ENCODE results near the gene SSBP1.
"Not testable (repeated sequence)": the region's sequence is repeated elsewhere in the genome, so short reads cannot be mapped to it uniquely, and the experiment has no call there.

The SSBP1 gene, protein sequence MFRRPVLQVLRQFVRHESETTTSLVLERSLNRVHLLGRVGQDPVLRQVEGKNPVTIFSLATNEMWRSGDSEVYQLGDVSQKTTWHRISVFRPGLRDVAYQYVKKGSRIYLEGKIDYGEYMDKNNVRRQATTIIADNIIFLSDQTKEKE

DNA sequence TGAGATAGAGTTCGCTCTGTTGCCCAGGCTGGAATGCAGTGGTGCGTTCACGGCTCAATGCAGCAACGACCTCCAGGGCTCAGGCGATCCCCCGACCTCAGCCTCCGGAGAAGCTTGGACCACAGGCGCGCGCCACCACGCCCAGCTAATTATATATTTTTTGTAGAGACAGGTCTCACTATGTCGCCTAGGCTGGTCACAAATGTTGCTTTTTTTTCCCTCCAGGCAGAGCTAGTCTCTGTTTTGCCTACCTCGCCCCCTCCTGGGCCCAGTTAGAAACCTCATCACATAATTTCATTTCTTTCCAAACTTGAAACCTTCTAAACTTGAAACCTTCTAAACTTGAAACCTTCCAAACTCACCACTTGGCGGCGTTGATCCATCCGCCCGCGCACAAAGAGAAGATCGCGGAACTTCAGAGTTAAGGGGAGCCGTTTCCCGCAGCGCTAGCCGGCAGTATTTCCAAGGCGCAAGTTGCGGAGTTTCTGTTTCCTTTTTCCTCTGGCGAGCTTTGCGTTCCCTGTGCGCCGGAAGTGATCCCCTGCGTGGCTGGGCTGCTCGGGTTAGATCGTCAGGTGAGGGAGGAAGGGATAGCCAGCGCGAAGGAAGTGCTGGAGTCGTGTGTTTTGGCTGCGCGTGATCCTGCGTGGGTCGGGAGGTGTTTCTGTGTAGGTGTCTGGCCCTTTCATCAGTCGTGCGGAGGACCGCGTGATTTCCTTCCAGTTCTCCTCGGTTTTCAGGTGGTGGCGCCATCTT is at the start of gene SSBP1:
Gene SSBP1, plus strand, starts transcription at position 523 of the 756 bp plus-strand sequence. CDS start 809 bp downstream, outside the sequence.
- DNase-seq: peak; percentile 94

DNA sequence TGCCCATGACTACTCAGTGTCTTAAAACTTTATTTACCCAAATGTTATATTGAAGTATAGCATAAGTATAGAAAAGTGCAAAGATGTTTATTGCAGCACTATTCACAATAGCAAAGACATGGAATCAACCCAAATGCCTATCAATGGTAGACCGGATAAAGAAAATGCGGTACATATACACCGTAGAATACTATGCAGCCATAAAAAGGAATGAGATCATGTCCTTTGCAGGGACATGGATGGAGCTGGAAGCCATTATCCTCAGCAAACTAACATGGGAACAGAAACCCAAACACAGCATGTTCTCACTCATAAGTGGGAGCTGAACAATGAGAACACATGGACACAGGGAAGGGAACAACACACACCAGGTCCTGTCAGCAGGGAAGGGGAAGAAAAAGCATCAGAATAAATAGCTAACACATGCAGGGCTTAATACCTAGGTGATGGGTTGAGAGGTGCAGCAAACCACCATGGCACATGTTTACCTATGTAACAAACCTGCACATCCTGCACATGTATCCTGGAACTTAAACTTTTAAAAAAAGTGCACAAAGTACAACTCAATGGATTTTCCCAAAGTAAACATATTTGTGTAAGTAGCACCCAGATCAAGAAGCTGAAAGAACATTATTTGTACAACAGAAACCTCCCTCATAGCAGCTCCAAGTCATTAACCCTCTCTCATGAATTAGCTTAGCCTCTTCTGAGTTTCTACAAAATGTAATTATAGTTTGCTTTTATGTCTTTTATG is 48.9 kb upstream of the SSBP1 start:
- DNase-seq: not testable (repeated sequence)

DNA sequence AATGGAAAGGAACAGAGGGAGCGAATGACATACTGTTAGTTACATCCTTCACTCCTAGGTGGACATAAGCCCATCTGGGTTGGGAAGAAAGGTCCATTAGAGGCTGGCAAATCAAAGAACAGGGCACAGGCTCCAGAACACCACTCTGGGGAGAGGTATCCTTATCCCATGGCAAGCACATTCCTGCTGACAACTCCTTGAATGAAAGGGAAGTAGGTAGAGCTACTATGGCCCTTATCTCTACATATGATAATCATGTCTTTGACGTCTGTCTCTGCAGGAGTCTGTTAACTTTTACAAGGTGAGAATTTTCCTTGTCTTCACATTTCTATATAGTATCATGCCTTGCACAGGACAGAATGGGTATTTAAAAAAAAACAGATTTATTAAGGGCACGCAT is 46.6 kb upstream of the SSBP1 start:
- no peak for DNase-seq

DNA sequence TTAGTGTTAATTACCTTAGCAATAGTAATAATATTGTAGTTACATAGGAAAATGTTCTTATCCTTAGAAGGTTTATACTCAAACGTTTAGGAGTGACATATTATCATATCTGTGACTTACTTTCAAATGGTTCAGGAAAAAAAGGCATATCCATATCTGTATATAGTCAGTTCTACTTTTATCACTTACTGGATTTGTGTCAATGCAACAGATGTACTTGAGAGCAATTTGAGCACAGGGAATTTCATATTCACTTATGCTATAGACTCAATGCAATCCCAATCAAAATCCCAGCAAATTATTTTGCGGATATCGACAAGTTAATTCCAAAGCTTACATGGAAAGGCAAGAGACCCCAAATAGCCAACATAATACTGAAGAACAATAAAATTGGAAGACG is 46.2 kb upstream of the SSBP1 start:
- DNase-seq: no peak

DNA sequence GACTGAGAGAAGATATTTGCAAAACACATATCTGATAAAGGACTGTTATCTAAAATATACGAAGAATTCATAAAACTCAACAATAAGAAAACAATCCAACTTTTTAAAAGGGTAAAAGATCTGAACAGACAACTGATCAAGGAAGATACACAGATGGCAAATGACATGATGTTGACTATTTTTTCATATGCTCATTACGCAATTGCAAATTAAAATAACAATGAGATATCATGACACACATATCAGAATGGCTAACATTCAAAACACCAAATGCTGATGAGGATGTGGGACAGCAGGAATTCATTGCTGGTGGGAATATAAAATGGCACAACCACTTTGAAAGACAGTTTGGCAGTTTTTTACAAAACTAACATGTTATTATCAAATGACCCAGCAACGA is 45.1 kb upstream of the SSBP1 start:
- no peak for DNase-seq

DNA sequence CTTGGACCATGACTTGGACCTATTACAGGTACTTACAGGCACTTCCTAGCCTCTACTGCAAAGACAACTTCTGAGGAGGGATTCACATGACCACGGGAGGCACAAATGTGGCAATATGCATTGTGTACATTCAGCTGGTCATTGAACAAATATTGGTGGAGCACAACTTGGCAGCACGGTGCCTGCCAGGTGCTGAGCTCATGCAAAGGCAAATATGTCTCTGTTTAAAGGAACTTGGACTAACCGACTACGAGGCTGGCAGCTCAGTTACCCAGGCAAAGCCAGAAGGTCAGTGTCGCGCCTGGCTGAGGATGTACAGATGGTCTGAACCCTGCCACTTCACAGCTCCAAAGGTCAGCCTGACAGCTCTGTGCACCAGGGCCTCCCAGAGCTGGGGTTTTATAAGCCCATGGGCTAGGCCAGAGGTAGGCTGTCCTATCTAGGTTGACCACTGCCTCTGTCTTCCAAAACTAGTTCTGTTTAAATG is 42.3 kb upstream of the SSBP1 start:
- no peak for DNase-seq

DNA sequence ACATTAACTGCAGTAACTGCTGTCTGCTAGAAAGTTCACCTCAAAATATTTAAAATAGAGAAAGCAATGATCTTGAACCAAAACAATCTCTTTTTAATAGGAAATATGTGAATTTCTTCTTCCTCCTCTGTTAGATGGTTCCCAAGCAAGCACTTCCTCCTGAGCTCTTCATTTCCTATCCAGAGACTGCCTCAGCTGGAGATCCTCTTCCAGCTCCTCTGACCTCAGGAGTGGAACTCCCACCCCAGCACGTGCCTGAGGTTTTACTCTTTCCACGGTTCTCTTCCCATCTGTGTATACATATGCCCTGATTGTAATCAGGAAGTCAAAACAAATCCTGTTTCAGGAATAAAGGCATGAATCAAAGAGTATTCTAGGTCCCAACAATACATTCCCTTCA is 41.8 kb upstream of the SSBP1 start:
- no peak for DNase-seq

DNA sequence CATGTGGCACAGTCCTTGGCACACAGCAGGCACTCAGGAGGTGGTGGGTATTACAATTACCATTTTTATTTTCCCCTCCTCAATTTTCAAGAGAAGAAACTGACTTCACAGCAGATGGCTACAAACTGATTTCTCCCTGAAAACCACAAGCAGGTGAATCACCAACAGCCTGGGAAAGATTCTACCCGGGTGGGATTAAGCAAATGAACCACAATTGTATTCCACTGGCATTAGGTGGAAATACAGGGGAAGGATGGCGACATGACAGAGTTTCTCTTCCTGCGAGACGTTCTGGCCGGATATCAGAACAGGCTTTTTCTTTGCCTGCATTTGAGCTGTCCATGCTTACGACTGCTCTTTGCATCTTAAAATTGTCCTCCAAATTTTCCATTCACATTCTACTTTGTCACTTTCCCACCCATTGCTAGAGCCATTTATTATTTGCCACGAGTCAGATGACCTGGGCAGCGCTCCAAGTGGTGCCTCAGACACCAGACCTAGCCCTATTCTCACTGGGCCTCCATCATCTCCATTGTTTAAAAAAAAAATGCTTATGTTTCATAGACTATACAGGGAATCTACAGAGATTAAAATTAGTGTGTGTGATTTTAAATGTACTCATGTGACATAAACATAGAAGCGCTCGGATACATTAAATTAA is 40.8 kb upstream of the SSBP1 start:
- DNase-seq: no peak

DNA sequence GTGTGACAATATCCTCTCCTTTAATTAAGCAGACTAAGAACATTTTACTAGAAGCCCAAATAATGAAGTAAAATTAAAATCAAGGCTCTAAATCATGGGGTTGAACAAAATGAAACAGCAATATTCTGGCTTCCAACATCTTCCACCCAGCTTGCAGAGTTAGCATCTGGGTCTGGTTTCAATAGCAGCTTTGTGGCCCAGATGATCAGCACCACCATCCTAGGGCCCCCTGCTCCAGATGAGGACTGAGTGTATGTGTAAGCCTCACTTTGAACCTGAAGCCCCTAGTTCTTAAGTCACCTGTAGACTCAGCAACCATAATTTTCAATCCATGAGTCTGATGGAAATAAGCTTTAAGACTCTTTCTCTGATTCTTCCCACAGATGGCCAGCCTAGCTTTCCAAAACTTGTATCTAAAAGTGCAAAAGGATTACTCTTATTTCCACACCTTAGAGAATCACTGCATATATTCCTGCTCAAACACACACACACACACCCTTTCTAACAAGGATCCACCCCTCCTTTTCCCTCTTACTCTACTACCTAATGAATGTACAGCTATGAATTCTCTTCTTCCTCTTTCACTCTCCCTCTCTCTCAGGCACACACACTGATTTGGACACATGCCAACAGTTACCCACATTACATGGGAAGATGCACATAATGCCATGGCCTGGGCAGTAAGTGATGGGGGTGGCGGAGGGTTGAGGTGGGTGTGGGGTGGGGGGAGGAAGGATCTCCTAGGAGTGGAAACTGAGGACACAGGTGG is 39.7 kb upstream of the SSBP1 start:
- DNase-seq: no peak

DNA sequence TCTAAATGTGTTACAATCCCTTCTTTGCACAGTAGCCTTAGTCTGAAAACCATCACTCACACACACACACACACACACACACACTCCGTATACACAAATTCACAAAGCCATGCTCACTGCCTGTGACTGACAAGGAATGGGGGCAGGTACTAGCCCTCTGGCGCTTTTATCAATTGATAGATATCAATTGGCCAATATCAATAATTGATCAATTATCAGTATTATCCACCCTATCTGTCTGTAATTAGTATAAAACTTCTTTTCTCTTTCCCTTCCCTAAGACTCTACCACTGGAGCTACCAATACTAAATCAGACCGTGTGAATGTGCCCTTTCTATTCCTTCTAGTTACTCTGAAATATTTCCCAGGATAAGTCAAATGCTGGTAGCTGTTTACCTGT is 38.3 kb upstream of the SSBP1 start:
- DNase-seq: no peak

DNA sequence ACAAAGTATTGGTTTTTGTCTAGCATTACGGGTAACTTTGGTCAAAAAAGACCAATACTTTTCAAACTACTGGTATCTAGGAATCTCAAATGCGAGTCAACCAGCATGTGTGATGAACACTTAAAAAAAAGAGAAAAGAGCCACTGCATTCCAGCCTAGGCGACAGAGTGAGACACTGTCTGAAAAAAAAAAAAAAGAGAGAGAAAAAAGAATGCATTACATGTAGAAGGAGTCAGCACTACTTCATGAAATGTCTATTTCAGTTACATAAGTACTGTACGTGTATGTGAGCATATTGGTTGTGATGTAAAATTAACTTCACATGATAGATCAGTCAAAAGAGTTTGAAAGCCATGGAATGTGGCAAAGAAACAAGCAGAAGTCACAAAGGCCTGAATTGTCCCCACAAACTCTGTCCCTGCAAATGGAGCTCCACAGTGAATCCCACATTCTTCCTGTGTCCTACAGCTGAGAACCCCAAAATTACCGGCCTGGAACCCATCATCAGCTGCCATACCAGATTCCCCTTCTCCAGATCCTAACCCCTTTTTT is 37.8 kb upstream of the SSBP1 start:
- DNase-seq: no peak

DNA sequence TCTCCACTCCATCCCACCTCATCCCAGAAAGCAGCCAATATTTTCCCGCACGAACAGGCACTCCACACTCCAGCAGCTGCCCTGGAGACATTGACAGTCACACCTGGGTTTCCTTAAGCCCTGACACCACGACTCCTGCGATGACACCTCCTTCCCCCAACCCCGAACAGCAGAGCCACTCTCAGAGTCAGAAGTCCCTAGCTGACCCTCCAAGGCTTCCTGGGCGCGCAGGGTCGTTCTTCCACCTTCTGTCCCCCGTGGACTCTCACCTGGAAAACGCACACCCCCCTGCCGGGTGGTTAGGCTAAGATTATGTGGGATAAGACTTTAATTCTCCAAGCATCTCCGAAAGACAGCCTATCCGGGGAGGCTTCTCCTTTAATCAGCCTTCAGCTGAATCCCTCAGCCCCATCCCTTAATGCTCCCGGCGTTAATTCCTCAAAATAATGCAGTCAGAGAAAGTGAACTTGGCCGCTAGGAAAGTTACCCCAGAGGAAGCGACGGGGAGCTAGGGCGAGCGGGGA is 37.2 kb upstream of the SSBP1 start:
- no peak for DNase-seq

DNA sequence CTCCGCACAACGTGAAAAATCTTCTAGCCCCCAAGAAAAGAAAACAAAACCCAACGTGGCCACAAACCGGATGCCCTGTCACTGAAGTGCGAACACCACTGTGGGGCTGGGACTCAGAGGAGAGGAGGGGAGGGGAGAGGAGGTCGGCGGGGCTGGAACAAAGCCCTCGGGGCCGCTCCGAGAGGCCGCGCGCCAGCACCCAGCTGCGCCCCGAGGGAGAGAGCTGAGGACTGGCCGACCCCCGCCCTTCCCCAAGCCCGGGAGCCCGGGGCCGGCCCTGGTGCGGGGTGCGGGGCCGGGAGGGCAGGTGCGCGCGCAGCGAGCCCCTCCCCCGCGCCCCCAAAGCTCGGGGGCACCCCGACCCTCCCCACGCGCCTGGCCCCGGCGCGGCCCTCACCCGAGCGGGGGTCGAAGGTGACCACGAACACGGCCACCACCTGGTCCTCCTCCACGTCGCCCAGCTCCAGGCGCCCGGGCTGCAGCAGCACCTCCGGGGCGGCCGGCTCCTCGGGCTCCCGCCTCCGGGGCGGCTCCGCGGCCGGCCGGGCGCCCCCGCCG is 36.6 kb upstream of the SSBP1 start:
- peak; percentile 58 for DNase-seq

DNA sequence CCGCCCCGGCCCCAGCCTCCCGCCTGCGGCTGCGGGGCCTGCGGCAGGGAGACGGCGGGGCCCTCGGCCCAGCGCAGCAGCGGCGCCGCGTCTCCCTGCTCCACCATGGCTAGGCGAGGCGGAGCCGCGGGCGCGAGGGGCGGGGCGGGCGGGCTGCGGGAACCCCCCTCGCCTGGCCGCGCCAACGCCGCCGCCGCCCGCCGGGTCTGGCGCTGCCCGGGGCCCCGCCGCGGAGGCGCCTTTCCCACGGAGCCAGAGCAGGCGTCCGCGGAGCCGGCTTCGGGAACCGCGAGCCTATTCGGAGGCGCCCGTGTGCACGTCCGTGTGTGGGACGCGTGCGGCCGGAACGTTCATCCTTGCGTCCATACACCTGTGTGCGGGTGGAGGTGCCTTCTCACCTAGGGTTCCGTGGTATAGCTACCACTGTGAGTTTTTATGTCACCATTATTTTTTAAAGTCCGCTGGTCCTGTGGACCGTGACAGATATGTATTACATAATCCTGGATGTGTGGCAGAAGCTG is 36.1 kb upstream of the SSBP1 start, which contains the start of gene DENND11:
Gene DENND11, minus strand, starts transcription at position 120 of the 521 bp plus-strand sequence. Its CDS starts 13 bp downstream, at position 107.
- peak; percentile 23 for DNase-seq

DNA sequence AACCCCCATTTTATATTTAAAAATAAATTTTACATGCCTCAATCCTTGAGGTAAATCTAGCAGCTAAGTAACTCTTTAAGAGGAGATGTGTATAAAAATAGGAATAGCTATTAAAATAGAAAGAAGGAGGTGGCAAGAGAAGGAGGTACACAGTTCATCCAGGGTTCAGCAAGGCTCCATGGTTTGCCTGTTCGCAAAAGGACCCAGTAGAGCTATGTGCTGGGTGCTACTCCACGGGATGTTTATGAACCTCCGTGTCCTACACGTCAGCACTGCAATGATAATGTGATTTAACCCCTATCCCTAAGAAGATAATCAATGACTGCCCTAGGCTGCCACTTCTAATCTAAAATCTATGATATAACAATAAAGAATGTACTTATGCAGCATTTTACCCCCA is 35.3 kb upstream of the SSBP1 start:
- no peak for DNase-seq

DNA sequence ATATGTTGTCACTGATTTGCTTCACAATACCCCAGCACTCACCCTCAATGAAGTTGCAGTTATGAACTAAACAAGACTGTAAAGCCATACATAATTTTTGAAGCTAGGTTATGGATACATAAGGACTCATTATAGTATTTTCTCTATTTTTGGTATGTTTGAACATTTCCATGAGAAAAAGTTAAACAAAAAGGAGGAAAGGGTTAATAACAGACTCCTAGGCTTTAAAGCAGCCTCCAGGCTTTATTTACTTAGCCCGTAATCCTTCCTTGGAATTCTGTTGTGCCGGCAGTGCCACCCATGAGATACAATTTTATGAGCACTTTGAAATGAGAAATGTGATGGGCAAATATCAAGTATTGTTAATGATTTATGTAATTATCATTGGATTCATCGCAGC is 34.0 kb upstream of the SSBP1 start:
- no peak for DNase-seq

DNA sequence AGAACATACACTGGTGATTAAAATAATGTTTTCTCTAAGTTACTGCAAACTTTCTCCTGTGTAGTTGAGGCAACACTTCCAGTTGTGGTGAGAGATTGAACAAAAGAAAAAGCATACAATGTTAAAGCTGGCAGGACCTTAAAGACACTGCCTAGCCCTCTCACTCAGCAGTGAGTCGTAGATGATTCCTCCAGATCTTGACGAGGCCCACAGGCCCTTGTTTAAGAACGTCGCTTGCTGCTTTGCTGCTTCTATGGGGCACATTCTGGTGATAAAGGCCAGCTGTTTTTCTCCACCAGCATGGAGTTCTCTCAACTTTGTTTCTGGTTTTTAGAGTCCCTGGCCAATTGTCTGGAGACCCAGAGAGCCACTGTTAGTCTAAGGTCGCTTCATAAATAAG is 33.4 kb upstream of the SSBP1 start:
- no peak for DNase-seq

DNA sequence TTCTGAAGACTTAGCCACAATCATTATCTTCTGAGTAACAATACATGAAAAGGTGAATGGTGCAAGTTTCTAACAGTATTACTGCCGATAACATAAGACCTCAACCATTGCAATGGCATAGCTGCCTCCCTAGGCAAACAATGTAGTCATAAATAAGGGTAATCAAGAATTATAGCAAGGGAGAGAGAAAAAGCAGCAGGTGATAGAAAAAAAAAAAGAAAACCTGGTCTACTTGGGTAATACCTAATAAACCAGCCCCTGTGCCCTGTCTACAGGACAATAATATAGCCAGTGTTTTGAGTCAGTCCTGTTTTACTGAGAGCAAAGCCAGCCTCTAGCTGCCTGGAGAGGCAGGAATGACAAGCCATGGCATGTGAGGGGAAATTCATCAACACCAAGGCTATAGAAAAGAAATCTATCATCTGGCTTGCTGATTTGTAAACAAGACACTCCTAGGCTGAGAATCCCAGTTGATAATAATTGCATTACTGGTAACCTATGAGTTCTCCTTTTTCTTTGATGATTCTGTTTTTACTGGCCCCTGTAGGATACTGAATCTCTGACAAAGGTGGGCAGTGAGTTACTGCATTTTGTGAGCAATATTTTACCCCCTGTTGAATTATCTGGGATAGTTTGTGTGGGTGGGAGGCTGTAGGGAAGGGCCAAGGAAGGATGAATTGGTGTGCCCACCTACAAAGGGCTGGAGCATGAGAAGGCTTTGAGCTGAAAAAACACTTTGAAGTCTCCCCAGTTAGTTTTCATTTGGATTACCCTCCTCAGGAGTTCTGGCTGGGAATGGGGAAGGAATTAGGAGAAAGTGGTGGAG is 31.7 kb upstream of the SSBP1 start:
- DNase-seq: no peak

DNA sequence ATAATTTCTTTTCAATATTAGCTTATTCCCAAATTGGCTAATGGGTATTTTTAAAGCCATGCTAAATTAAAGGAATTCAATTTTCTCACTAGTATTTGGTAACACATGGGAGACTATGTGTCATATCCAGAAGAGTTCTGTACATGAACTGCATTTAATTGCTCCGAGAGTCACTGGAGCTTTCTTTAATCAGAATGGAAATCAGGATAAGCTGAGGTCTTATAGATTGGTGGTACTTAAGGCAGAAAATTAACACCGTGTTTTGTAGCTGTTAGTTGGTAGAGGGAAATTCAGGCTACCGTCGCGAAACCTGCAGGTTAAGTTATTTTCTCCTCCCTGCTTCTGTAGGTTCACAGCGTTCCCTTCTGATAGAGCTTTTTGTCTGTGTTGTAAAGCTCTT is 29.8 kb upstream of the SSBP1 start, which contains the start of gene WEE2:
Gene WEE2, plus strand, starts transcription at position 3 of the 400 bp plus-strand sequence. CDS start 406 bp downstream, outside the sequence.
- DNase-seq: no peak

DNA sequence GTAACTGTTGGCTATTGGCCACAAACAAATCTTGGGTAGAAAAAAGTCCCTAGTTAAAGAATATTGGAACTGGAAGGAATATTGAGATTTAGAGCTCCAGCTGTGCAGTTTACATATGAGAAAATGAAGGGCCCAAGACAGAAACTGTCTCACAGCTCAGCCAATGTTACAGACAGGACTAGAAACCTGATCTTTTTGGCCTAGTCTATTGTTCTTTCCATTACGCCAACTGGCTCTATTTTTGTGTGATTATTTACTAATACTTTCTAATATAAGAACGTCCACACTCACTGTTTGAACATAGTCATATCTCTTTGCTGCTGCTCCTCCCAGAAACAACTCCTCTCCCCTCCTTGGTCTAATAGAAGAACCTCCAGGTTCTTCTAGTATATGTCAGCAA is 28.8 kb upstream of the SSBP1 start:
- DNase-seq: no peak

All from stimulated activated CD4-positive, alpha-beta T cell treated with anti-CD3 and anti-CD28 coated beads, Interleukin-1b, Interleukin-23, amount 100 ng/mL, for 48 hours (primary cell).